Lung (tissue), 12 donors: ENCODE data around the gene KRT3. TPM values are rescaled to one million over a fixed set of nuclear protein-coding genes. Genes with fewer than 3 reads are reported as not detected.

Source experiments
- ATAC-seq: fragments of 200-7000 bp; cut with Tn5 transposase; one replicate; pipeline ENCODE4 v1.9.1; 2020; ENCODE audit warnings: moderate number of reproducible peaks; ENCODE audit not compliant: insufficient read depth, low FRiP score
- DNase-seq, 3 donors: peaks; one replicate each; pipeline ENCODE4 v3.0.0-alpha.2; 2013 to 2017
- H3K27ac ChIP-seq, 2 donors: one replicate each; pipeline ENCODE4 v1.5.1; 2013; ENCODE audit warnings: mild to moderate bottlenecking in 2 of 2, moderate library complexity in 2 of 2, control low read depth in 1 of 2, inconsistent platforms in 1 of 2, low read depth in 1 of 2, low read length in 1 of 2
- H3K27me3 ChIP-seq, 3 donors: one replicate each; pipeline ENCODE4 v1.5.1; 2013; ENCODE audit warnings: low read length in 2 of 3; ENCODE audit not compliant: control insufficient read depth in 3 of 3, insufficient read depth in 3 of 3
- H3K36me3 ChIP-seq, 4 donors: one replicate each; pipeline ENCODE4 v1.5.1; 2013; ENCODE audit warnings: low read length in 4 of 4, mild to moderate bottlenecking in 1 of 4, moderate library complexity in 1 of 4; ENCODE audit not compliant: control insufficient read depth in 4 of 4, insufficient read depth in 4 of 4
- H3K4me1 ChIP-seq, 5 donors: one replicate each; pipeline ENCODE4 v1.5.1; 2013; ENCODE audit warnings: low read length in 5 of 5, mild to moderate bottlenecking in 2 of 5, moderate library complexity in 1 of 5; ENCODE audit not compliant: control insufficient read depth in 5 of 5, insufficient read depth in 5 of 5
- H3K4me3 ChIP-seq: one replicate; pipeline ENCODE4 v1.5.1; 2013; ENCODE audit warnings: mild to moderate bottlenecking, control low read depth, moderate library complexity
- H3K9ac ChIP-seq, 2 donors: one replicate each; pipeline ENCODE4 v1.5.1; 2013; ENCODE audit warnings: low read length in 2 of 2, control low read depth in 1 of 2; ENCODE audit not compliant: insufficient read depth in 1 of 2
- H3K9me3 ChIP-seq, 4 donors: one replicate each; pipeline ENCODE4 v1.5.1; 2013; ENCODE audit warnings: low read length in 3 of 4, mild to moderate bottlenecking in 1 of 4, moderate library complexity in 1 of 4; ENCODE audit not compliant: control insufficient read depth in 4 of 4, insufficient read depth in 3 of 4
- WGBS, 2 donors: extraction: QIAGEN DNeasy Blood & Tissue Kit; methylation state at CpG; one replicate each; pipeline ENCODE4 v1.1.7; 2013; 5-methylcytosine and 5-hydroxymethylcytosine counted together
- polyA plus RNA-seq, 2 donors: library from polyadenylated mRNA; stranded (reverse); fragments of 200-250 nt; gene quantifications; one replicate each; pipeline ENCODE4 v1.2.1, GENCODE V29; 2013
- total RNA-seq, 2 donors: library from RNA; depleted of rRNA in 1 of 2; stranded (reverse); fragments of >200 nt in 1 of 2; gene quantifications; one replicate each; pipeline ENCODE4 v1.2.1, GENCODE V29; 2014 to 2021
- TF ChIP-seq, protein P1 (sequence below): IDR thresholded peaks from 2 replicates; pipeline ENCODE4 v1.5.1; 2012; ENCODE audit warnings: mild to moderate bottlenecking; ENCODE audit errors: control extremely low read depth, extremely low read depth
- donor health status: control.
- donor health status: control.
- donor health status: Bipolar disorder and iron deficiency.
- donor health status: healthy.
- donor health status: DM: yes; HTN: yes; CAD: no.

The KRT3 gene
- total and polyA plus RNA-seq, 4 donors = not detected

DNA sequence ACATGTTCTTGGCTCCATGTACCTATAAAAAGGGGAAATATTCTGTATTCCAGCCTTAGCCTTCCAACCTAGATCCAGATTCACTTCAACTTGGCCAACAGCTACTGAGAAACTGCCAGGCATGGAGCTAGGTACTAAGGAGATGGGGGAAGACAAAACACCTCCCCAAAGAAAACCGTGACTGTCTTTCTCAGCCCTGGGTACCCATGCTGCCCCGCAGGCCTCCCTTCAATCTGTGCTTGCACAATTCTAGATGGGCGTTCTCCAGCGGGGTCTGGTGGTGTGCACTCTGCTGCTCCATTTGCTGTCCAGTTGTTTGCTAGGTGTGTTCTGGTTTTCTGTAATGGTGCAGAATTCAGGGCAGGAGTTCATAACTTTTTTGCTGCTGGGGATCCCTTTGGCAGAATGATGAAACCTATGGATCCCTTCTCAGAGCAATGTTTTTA lies 18.8 kb upstream of the KRT3 start:
- 50 to 70% methylated on average over 4 of the region's 4 CpGs for WGBS, 2 donors
- no peaks in the 10 kb centered on the region for H3K36me3 ChIP-seq
- no peaks in the 10 kb centered on the region for H3K9me3 ChIP-seq
- H3K9ac ChIP-seq = no peak overlapping the region
- no peak for ATAC-seq
- peaks cover 0 to 33% (median 3%) of the 10 kb centered on the region in 5 donors for H3K4me1 ChIP-seq
- peaks cover 0 to 22% (median 2%) of the 10 kb centered on the region in 3 donors for H3K27me3 ChIP-seq
- TF ChIP-seq, protein P1, sequence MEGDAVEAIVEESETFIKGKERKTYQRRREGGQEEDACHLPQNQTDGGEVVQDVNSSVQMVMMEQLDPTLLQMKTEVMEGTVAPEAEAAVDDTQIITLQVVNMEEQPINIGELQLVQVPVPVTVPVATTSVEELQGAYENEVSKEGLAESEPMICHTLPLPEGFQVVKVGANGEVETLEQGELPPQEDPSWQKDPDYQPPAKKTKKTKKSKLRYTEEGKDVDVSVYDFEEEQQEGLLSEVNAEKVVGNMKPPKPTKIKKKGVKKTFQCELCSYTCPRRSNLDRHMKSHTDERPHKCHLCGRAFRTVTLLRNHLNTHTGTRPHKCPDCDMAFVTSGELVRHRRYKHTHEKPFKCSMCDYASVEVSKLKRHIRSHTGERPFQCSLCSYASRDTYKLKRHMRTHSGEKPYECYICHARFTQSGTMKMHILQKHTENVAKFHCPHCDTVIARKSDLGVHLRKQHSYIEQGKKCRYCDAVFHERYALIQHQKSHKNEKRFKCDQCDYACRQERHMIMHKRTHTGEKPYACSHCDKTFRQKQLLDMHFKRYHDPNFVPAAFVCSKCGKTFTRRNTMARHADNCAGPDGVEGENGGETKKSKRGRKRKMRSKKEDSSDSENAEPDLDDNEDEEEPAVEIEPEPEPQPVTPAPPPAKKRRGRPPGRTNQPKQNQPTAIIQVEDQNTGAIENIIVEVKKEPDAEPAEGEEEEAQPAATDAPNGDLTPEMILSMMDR = no peak
- no peak overlapping the region for H3K27ac ChIP-seq
- no peak overlapping the region for H3K4me3 ChIP-seq
- no peak for DNase-seq

DNA sequence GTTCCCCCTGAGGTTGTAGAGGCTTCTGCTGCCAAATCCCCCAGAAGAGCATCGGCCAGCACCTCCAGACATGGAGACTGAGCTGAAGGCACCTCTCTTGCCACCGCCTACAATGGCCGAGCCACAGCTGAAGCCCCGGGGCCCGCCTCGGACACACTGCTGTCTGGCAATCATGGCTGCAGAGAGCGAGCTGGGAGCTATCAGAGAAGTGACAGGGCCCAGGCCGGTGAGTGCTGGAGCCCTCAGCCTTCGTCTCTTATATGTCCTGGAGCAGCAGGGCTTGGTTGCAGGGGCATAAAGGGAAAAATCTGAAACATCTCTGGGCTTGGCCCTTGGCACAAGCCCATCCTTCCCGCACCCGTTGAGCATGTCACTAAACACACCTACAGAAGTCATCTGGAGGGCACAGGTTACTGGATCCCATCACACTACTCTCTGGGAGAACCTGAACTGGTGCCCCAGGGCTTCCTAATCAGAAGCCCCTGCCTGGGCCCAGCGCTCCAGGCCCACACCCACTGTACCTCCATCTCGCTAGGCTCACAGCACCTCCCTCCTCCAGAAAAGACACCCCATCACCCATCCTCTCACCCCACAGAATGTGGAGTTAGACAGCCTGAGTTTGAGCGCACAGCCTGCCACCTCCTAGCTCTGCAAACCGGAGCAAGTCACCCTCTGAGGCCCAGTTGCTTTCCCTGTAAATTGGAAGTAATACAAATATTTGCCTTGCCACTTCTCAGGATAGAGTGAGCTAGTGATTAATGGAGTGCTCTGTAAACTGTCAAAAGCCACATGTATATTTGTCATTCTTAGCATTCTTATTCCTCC lies 18.2 kb upstream of the KRT3 start, which contains the start of gene KRT4:
TSS of gene KRT4 (minus strand) at position 232 of the 825 bp plus-strand sequence. CDS start at position 174, 58 bp downstream.
- H3K4me3 ChIP-seq = no peak within 1 kb of the TSS
- DNase-seq (peak in 2 of 3 donors; percentile 65 to 82), ATAC-seq (peak; percentile 76)
- H3K4me1 ChIP-seq = peaks cover 0 to 33% (median 3%) of the 10 kb centered on the region in 5 donors
- no peaks in the 10 kb centered on the region for H3K36me3 ChIP-seq
- H3K9ac ChIP-seq = no peak within 1 kb of the TSS
- peaks cover 0 to 21% (median 2%) of the 10 kb centered on the region in 3 donors for H3K27me3 ChIP-seq
- TF ChIP-seq, protein P1 = no peak
- no peaks in the 10 kb centered on the region for H3K9me3 ChIP-seq
- WGBS, 2 donors = 62 to 80% methylated on average over 15 of the region's 15 CpGs
- no peak within 1 kb of the TSS for H3K27ac ChIP-seq

DNA sequence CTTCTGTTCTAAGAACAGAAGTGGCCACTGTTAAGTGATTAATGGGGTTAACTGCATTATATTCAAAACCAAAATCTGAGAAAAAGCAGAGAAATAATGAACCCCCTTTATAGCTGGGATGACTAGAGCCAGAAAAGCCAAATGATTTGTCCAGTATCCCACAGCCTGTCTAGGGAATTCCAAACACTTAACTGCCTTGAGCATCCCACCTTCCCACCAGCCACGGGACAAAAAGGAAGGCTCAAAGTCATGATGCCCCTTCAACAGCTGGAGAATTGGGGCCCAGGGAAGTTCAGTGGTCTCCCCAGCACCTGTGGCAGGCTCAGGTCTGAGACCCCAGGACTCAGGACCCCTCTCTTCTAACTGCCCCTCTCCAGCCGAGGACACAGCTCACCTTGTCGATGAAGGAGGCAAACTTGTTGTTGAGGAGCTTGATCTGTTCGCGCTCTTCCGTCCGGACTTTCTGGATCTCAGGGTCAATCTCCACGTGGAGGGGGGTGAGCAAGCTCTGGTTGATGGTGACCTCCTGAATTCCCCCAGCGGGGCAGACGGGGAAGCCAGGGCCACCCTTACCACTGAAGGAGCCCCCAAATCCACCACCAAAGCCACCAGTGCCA lies 17.4 kb upstream of the KRT3 start:
- Histone ChIP-seq H3K27me3 (peaks cover 0 to 25% (median 2%) of the 10 kb centered on the region in 3 donors), H3K4me3 (no peak overlapping the region), H3K9ac (no peak overlapping the region), H3K4me1 (peaks cover 0 to 25% (median 3%) of the 10 kb centered on the region in 5 donors), H3K36me3 (no peaks in the 10 kb centered on the region), H3K9me3 (peaks cover 0 to 3% (median 0%) of the 10 kb centered on the region in 4 donors), H3K27ac (no peak overlapping the region)
- 77 to 89% methylated on average over 10 of the region's 10 CpGs for WGBS, 2 donors
- DNase-seq (no peak), ATAC-seq (no peak)
- TF ChIP-seq, protein P1 = no peak
